C4-2B (cell line): ENCODE data around the gene SCARB2.
A peak's percentile ranks its signal among the peaks of the same experiment; 100 is the strongest.

Experiments
- ZFX ChIP-seq: fragments of 450-650 bp; IDR thresholded peaks from 2 replicates; pipeline ENCODE4 v1.6.1; 2017
- TF ChIP-seq, protein P1 (sequence below): fragments of 450-650 bp; conservative IDR thresholded peaks from 2 replicates; pipeline ENCODE4 v1.5.1; 2017; ENCODE audit warnings: mild to moderate bottlenecking

- TF ChIP-seq, protein P1, sequence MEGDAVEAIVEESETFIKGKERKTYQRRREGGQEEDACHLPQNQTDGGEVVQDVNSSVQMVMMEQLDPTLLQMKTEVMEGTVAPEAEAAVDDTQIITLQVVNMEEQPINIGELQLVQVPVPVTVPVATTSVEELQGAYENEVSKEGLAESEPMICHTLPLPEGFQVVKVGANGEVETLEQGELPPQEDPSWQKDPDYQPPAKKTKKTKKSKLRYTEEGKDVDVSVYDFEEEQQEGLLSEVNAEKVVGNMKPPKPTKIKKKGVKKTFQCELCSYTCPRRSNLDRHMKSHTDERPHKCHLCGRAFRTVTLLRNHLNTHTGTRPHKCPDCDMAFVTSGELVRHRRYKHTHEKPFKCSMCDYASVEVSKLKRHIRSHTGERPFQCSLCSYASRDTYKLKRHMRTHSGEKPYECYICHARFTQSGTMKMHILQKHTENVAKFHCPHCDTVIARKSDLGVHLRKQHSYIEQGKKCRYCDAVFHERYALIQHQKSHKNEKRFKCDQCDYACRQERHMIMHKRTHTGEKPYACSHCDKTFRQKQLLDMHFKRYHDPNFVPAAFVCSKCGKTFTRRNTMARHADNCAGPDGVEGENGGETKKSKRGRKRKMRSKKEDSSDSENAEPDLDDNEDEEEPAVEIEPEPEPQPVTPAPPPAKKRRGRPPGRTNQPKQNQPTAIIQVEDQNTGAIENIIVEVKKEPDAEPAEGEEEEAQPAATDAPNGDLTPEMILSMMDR = peak; percentile 87
- TF ChIP-seq ZFX = no peak
These were observed 34.0 kb downstream of the SCARB2 start for GRCh38 chr4:76179398-76180318.
